ENCODE measurements around the gene DENND2A. TPM values are rescaled to one million over a fixed set of nuclear protein-coding genes. Genes with fewer than 3 reads are reported as not detected.
A peak's percentile ranks its signal among the peaks of the same experiment; 100 is the strongest.
"Not testable (repeated sequence)": the region's sequence is repeated elsewhere in the genome, so short reads cannot be mapped to it uniquely, and the experiment has no call there.

The DENND2A gene
- total RNA-seq, 2 donors from 2014 or later = 7.4 to 9.2 TPM

GRCh38 chr7:140635345-140635744 lies 5.3 kb downstream of the DENND2A start:
- Histone ChIP-seq H3K9ac (ENCODE audit: low read depth in 2 of 2, low read length in 2 of 2) (no peak overlapping the region), H3K9me3 (no peaks in the 10 kb centered on the region), H3K36me3 (no peaks in the 10 kb centered on the region), H3K27ac (no peak overlapping the region), H3K4me3 (no peak overlapping the region), H3K4me1 (no peaks in the 10 kb centered on the region), H3K27me3 (peaks cover 11% of the 10 kb centered on the region)
- intact Hi-C loops (cut with DNase I) = no loop called here
- DNase-seq = no peak
- TF ChIP-seq CTCF (IDR thresholded peaks at IDR 0.05) = no peak

GRCh38 chr7:140631602-140632001 lies 9.0 kb downstream of the DENND2A start:
- no peaks in the 10 kb centered on the region for H3K4me1 ChIP-seq
- TF ChIP-seq CTCF (IDR thresholded peaks at IDR 0.05) = no peak
- no peak overlapping the region for H3K27ac ChIP-seq
- H3K9me3 ChIP-seq = no peaks in the 10 kb centered on the region
- H3K9ac ChIP-seq (ENCODE audit: low read depth in 2 of 2, low read length in 2 of 2) = no peak overlapping the region
- H3K36me3 ChIP-seq = no peaks in the 10 kb centered on the region
- DNase-seq = no peak
- no peaks in the 10 kb centered on the region for H3K27me3 ChIP-seq
- intact Hi-C loops (cut with DNase I) = no loop called here
- no peak overlapping the region for H3K4me3 ChIP-seq

- TF ChIP-seq CTCF (IDR thresholded peaks at IDR 0.05) = no peak
- no peak overlapping the region for H3K27ac ChIP-seq
- intact Hi-C loops (cut with DNase I) = no loop called here
These were observed 9.6 kb downstream of the DENND2A start for GRCh38 chr7:140631021-140631420.

GRCh38 chr7:140625908-140626868 lies 14.4 kb downstream of the DENND2A start:
- Histone ChIP-seq H3K4me3 (no peak overlapping the region), H3K9ac (ENCODE audit: low read depth in 2 of 2, low read length in 2 of 2) (no peak overlapping the region)

More at GRCh38 chr7:140631021-140631420, 9.6 kb downstream of the DENND2A start:
- Histone ChIP-seq H3K9me3 (no peaks in the 10 kb centered on the region), H3K27me3 (no peaks in the 10 kb centered on the region), H3K4me1 (no peaks in the 10 kb centered on the region), H3K4me3 (no peak overlapping the region), H3K36me3 (no peaks in the 10 kb centered on the region), H3K9ac (ENCODE audit: low read depth in 2 of 2, low read length in 2 of 2) (no peak overlapping the region)
- no peak for DNase-seq

GRCh38 chr7:140625192-140625558 lies 15.4 kb downstream of the DENND2A start:
- H3K36me3 ChIP-seq; intact Hi-C loops (cut with DNase I); H3K27ac ChIP-seq; H3K27me3 ChIP-seq; H3K9me3 ChIP-seq; H3K9ac ChIP-seq (ENCODE audit: low read depth in 2 of 2, low read length in 2 of 2); DNase-seq; H3K4me3 ChIP-seq; H3K4me1 ChIP-seq: not testable (repeated sequence)

More at GRCh38 chr7:140625908-140626868, 14.4 kb downstream of the DENND2A start:
- Histone ChIP-seq H3K27ac (peak overlapping the region; percentile 50), H3K36me3 (no peaks in the 10 kb centered on the region), H3K4me1 (no peaks in the 10 kb centered on the region), H3K9me3 (no peaks in the 10 kb centered on the region), H3K27me3 (no peaks in the 10 kb centered on the region)
- intact Hi-C loops (cut with DNase I) = no loop called here
- TF ChIP-seq CTCF (IDR thresholded peaks at IDR 0.05) = no peak
- peak; percentile 68 for DNase-seq
